GM18861 (cell line): ENCODE measurements around the gene FBXL14.

Experiments used
- ATAC-seq: cut with Tn5 transposase; IDR thresholded peaks from one replicate; pipeline ENCODE4 v1.9.1; 2021; ENCODE audit not compliant: unreplicated experiment

Gene FBXL14

GRCh38 chr12:1539135-1539534, 55.2 kb downstream of the FBXL14 start:
- ATAC-seq: no peak

DNA sequence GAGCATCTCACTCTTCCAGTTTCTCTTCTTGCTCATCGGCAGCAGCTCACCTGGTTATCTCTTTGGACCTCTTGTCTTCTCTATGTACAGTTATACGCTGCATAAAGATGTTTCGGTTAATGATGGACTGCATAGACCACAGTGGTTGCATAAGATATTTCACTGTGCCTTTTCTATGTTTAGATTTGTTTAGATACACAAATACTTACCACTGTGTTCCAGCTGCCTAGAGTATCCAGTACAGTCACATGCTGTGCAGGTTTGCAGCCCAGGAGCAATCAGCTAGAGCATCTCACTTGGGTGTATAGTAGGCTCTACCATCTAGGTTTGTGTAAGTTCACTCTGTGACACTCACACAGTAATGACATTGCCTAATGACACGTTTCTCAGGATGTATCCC, 57.6 kb downstream of the FBXL14 start:
- no peak for ATAC-seq

DNA sequence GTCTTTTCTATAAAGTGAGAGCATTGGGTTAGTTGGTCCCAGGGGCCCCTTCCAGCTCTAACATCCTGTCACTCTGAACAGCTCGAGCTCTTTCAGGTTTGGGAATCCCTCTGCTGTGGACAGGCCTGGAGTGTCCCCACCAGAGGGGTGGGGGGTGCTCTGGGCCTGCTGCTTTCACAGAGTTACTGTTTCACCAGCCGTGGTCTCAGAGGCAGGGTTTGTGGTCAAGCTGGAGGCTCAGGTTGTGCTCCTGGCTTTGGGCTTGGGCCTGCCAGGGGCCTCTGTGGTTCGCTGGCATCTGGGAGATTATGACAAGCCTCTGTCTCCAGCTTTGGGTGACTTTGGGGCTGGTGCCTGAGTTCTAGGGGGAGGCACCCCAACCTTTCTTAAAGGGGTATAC, 59.6 kb downstream of the FBXL14 start:
- ATAC-seq: peak; percentile 33

- ATAC-seq: peak; percentile 43
Observed at GRCh38 chr12:1533602-1534304, 60.6 kb downstream of the FBXL14 start.

- ATAC-seq: peak; percentile 15
Observed at GRCh38 chr12:1533205-1533601, 61.2 kb downstream of the FBXL14 start.

- ATAC-seq: no peak
Observed at GRCh38 chr12:1532375-1533165, 61.8 kb downstream of the FBXL14 start.

GRCh38 chr12:1531654-1532374, 62.6 kb downstream of the FBXL14 start:
- no peak for ATAC-seq

- ATAC-seq: no peak
Observed at GRCh38 chr12:1531153-1531653, 63.2 kb downstream of the FBXL14 start.

- no peak for ATAC-seq
Observed at GRCh38 chr12:1530592-1531152, 63.7 kb downstream of the FBXL14 start.

- no peak for ATAC-seq
Observed at GRCh38 chr12:1529862-1530591, 64.4 kb downstream of the FBXL14 start.

GRCh38 chr12:1529228-1529861, 65.0 kb downstream of the FBXL14 start:
- ATAC-seq: no peak

DNA sequence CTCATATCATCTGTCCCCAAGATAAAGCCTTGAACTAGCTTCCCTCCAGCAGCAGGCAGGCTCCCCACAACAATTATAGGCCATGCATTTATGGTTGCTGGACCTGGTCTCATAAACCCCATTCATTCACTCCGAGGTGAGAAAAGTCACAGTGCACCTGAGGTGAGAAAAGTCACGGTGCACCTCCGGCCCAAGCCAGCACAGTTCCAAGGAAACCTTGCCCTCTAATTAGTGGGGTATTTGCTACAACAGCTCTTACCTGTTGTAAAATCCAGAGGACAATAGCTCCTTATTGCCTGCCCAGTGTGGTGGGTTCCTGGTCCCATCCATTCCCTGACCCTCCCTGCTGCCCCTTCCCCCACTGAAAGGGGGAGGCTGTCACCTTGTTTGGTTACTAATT, 65.6 kb downstream of the FBXL14 start:
- no peak for ATAC-seq

DNA sequence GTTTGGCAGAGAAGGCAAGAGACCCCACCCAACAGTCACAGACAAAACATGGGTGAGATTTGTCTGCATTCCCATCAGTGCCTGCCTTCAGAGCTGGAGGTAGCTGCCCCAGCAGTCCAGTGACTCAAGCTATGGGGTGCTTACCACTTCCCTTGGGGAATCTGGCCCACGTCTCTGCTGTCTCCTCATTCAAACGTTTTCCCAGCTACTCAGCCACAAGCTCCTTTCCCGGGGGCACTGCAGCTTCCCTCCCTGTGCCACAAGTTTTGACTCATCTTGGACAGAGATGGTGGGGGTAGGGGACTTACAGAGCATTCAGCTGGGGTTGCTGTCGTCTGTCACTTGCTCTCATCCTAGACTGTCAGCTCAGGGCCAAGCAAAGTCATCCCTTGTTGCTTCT, 66.6 kb downstream of the FBXL14 start:
- no peak for ATAC-seq

DNA sequence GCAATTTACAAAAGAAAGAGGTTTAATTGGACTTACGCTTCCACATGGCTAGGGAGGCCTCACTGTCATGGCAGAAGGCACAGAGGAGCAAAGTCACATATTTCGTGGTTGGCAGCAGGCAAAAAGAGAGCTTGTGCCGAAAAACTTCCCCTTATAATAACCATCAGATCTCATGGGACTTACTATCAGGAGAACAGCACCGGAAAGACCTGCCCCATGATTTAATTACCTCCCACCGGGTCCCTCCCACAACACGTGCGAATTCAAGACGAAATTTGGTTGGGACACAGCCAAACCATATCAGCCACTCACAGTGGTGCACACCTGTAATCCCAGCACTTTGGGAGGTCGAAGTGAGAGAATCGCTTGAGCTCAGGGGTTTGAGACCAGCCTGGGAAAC, 68.5 kb downstream of the FBXL14 start:
- ATAC-seq: no peak

DNA sequence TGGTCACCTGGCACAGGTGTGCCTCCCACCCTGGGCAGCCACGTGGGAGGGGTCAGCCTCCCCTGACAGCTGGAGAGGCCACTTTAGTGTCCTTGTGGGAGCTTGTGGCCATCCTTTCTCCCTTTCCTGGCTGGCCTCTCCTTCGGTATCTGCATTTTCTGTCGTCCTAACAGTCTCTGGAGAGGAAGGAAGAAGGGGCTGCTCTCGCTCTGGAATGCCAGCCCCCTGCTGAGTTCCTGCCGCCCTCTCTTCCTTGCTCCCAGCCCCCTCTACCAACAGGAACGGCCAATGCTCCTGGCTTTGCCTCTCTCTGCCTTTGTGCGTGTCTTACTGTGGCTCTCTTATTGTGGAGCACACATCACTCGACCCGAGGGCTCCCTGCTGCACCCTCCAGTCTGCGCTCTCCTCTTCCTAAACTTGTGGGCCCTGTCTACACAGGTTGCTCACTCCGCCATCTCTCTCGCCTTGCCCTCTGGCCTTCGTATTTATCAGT, 70.8 kb downstream of the FBXL14 start:
- ATAC-seq: no peak

- ATAC-seq: no peak
Observed at GRCh38 chr12:1523046-1523445, 71.3 kb downstream of the FBXL14 start.

DNA sequence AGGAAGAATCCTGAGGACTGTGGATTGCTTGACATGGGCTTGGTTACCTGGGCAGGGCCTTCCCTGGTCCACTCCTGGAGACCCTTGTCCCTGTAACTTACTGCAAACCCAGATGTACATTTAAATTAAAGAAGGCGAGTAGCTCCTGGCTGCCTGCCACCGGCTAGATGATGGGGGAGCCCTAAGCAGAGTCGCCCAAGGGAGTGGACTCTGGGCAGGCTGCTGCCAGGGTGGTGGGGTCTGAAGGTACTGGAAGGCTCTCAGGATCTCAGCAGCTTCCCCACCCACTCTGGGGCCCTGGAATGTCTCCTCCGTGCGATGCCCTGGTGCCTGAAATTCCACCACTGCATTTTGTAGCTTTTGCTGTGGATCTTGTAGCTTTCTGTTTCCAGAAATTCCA, 74.7 kb downstream of the FBXL14 start:
- ATAC-seq: no peak

DNA sequence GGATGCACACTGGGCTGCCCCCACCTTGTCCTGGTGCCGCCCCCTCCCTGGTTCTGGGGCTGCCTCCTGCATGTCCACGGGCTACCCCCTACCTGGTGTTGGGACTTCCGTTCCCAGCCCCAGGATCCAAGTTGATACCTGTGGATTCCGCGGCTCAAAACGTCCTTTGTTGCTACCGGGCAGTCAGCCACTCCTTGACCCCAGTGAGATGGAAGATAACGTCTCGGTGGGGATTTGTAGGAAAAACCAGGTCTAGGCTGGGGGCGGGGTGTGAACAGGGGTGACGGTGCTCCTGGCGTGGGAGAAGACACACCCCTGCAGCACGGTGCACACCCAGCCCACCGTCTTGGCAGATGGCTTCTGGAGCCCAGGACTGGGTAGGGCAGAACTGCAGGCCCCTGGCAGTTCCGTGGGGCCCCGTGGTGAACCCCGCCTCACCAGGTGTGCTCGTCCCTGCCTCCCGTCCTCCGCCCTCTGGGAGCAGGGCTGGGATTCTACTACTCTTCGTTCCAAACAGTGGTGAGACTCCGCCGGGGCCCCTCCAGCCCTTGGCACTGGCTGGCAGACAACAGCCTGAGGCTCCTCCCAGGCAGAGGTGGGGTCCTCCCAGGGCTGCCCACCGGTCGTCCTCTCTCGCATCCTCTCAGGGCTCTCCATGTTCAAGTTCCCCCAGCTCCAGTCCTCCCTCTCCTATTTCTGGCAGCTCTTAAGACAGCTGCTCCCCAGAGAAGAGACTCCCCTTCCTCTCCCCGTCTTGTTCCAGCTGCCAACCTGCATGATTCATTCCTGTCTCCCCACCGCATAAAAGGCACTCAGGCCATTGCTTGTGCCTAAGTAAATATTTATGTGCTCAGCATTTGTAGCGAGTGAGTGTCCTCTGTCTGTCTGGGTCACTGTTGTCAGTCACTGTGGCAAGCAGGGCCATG, 75.5 kb downstream of the FBXL14 start:
- no peak for ATAC-seq
